HG03571 (cell line): Measurements from ENCODE around the gene PLD5.
A peak's percentile ranks its signal among the peaks of the same experiment; 100 is the strongest.
"Not testable (repeated sequence)": the region's sequence is repeated elsewhere in the genome, so short reads cannot be mapped to it uniquely, and the experiment has no call there.

Experiments
- ATAC-seq: cut with Tn5 transposase; IDR thresholded peaks from one replicate; pipeline ENCODE4 v1.9.1; 2021; ENCODE audit not compliant: unreplicated experiment

PLD5 gene

DNA sequence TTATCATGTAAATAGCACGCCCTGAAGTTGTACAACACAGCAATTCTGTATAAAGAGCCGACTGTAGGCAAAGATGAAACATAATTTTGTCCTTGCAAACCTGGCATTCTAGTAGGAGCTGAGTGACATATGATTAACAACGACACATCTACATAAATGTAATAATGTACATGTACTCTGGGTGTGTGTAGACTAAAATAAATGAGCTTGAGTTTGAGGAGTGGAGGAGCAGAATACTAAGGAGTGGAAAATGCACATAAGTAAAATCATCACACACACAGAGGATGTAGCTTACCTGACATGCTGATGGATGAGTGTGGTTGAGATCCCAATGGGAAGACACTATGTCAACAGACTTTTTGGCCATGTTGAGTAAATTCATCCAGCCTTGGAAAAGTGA is 236.4 kb downstream of the PLD5 start:
- ATAC-seq, result not testable (repeated sequence)

DNA sequence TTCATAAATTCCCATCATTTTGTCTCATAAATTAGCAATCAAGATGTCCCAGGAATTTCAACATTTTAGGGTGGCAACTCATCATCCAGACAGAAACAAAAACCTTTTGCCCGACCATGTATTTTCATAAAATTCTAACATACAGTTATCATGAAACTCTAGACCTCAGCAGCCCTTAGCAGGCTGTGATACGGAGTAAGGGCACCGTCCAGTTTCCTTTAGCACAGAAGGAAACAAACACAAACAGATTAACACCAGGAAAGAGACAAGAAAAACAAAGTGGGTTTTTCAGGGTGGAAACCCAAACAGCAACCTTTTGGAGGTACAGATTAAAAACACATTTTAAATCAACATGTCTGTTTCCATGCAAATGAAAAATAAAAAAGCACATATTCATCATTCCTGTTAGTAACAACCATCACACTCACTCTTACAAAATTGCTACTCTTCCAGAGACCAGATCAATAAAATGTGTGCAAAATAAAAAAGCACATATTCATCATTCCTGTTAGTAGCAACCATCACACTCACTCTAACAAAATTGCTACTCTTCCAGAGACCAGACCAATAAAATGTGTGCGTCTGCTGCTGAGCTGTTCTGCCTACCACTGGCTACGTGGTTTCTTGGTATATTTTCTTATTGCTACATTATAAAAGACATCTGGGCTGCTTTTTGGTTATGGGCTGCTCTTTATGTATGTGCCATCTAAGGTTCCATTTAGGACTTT is 241.6 kb downstream of the PLD5 start:
- ATAC-seq, result not testable (repeated sequence)

DNA sequence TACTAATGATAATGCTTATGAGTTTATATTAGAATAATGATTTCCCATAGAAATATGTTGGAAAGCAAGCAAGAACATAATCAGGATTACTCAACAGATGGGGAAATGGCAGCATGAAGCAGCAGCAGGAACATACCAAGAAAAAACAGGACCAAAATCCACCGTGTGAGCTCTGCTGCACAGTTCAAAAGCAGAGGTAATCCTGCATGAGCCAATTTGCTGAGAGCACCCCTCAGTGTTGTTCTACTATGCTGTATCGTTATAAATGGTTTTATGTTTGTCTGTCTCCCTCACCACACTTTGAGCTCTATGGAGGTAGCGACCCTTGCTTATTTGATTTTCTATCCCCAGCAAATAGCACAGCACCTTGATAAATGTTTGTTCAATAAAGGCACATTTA is 246.1 kb downstream of the PLD5 start:
- ATAC-seq, result not testable (repeated sequence)

- not testable (repeated sequence) for ATAC-seq
These were observed 247.7 kb downstream of the PLD5 start for GRCh38 chr1:242276769-242277168.

GRCh38 chr1:242267004-242267403 is 257.5 kb downstream of the PLD5 start:
- not testable (repeated sequence) for ATAC-seq

DNA sequence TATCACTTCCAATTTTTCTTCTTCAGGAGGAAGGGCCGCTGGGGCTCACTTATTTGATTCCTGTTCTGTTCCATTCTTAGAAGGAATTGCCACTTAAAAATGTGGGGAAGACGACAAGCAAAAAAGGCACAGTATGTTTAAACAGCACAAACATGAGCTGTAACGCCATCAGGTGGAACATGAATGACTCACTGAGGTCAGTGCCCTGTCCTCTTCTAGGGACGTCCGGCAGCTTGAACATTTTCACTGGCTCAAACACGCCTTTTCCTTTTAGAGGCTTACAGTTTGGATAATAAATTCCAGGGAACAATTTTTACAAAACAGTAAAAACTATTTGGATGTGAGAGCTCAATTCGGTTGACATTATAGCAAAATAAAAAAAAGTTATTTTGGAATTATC is 260.1 kb downstream of the PLD5 start:
- ATAC-seq, result not testable (repeated sequence)

DNA sequence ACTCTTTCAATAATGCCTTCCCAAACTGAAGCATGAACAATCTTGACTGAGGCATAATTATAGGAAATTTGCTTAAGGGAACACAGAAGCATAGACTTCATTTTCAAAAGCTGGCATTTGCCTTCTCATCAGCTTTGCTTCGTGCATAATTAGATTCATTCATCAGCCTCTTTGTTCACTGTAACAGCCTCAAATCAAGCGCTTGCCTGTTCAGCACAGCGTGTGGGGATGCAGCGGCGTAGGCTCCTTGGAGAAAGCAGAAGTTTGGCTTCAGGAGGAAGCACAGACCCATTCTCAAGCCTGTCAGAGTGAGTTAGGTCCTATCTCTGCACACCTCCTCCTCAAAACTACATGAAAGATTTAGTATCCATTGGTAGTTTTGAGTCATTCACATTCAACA is 279.2 kb downstream of the PLD5 start:
- ATAC-seq, result no peak

DNA sequence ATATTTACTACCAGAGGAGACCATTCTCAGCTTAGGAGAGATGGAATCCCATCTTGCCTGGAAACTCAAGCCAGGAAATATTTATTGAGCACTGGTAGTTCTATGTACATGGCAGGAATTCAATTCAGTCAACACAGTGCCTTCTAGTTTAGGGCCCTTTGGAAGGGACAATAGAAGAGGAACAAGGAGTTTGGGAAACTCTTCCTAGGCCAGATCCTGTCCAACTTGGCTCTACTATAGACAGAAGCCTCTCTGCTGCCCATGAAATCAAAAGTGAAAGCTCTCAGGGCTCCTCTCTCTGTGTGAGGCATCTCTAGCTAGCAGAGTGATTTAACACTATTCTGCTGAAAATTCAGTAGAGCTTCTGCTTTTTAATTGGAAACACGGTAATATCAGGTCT is 281.0 kb downstream of the PLD5 start:
- peak; percentile 96 for ATAC-seq

GRCh38 chr1:242242983-242243382 is 281.5 kb downstream of the PLD5 start:
- ATAC-seq, result peak; percentile 14

DNA sequence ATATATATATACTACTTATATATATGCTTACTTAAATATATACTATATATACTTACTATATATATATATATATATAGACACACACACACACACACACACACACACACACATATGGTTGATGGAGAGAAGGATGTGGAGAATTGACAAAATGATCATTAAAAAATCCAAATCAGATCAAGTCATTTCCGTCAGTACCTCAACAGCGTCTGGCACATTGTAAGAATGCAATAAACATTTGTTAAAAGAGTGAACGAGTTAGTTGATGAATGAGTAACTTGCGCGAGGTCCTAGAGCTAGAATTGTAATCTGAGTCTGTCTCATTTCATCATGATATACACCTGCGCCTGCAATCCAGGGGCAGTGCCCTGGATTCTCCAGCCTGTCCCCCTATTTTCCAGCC is 282.6 kb downstream of the PLD5 start:
- no peak for ATAC-seq

DNA sequence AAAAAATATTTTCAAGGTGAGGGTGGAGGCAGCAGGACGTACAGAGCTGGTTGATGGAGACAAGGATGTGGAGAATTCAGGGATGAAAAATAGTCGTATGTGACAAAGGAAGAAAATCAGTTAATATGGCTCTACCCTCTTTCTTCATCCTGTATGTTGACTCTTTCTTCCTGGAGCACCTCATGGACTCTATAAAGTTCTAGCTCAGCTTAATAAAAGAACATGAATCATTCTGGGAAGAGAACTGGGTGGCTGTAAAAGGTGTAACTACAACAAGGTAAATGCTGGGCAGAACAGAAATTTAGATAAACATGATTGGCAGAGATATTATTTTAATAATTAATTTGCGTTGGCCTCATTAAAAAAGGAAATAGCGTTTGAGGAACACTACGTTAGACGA is 283.8 kb downstream of the PLD5 start:
- ATAC-seq, result no peak

GRCh38 chr1:242240077-242240476 is 284.4 kb downstream of the PLD5 start:
- ATAC-seq, result no peak

DNA sequence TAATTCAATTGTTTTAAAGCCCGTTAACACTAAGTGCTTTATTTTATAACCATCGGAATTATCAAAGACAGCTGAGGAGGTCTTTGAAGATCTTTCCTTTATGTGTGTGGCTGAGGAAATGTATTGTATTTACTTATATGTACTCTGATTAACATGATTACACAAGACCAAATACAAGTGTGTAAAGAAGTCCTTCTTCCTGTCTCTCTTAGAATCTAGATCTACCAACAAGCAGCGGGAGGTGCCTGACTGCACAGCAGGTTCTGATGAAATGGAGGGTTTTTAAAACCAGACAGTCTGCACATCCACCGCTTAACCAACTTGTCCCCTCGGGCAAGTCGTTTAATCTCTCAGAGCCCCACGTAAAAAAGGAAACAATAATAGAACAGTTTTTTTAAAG is 285.1 kb downstream of the PLD5 start:
- no peak for ATAC-seq

DNA sequence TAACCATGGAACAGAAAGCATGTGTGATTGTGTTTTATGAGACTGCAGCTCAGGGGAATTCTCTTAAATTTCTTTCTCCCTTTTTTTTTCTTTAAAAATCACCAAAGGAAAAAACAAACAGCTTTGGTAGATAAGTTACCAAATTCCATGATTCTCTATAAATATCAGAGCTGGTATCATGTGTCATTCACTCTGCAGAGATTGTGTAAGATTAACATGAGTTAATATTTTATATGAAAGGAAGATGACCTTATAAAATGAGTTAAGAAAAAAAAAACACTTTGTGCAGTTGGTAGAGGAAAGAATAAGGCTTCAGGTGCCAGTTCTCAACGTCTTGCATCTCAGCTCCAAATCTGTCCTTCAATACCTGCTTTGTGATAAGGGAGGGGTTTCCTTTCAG is 287.4 kb downstream of the PLD5 start:
- ATAC-seq, result no peak

GRCh38 chr1:242228991-242229390 is 295.5 kb downstream of the PLD5 start:
- ATAC-seq, result no peak

DNA sequence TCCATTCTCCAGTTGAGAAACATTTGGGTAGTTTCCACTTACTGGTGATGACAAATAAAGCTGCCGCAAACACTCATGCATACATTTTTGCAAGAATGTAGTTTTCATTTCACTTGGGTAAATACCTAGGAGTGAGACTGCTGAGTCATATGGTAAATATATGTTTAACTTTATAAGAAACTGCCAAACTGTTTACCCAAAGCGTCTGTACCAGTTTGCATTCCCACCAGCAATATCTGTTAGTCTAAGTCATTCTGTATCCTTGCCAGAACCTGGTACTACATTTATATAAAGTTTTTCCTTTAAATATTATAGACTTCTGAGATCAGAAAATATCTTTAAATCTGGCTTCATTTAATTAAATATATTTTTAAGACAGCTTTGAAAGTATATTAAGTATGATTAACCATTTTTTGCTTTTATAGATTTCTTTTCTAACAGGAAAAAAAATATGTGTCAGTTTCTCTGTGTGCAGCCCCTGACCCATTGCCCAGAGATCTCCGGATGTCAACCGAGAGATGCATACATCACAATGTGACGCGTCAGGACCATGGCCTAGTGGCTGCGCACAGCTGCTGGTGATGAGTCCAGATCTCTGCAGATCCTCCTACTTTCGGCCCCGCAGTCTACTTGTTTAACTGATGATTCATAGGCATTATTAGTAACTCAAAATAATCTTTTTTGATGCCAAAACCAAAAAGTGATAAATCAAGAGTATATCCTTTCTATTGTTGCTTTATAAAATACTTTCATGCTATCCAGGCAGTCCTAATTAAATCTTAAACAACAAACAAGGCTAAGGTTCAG is 298.5 kb downstream of the PLD5 start:
- peak; percentile 88 for ATAC-seq

DNA sequence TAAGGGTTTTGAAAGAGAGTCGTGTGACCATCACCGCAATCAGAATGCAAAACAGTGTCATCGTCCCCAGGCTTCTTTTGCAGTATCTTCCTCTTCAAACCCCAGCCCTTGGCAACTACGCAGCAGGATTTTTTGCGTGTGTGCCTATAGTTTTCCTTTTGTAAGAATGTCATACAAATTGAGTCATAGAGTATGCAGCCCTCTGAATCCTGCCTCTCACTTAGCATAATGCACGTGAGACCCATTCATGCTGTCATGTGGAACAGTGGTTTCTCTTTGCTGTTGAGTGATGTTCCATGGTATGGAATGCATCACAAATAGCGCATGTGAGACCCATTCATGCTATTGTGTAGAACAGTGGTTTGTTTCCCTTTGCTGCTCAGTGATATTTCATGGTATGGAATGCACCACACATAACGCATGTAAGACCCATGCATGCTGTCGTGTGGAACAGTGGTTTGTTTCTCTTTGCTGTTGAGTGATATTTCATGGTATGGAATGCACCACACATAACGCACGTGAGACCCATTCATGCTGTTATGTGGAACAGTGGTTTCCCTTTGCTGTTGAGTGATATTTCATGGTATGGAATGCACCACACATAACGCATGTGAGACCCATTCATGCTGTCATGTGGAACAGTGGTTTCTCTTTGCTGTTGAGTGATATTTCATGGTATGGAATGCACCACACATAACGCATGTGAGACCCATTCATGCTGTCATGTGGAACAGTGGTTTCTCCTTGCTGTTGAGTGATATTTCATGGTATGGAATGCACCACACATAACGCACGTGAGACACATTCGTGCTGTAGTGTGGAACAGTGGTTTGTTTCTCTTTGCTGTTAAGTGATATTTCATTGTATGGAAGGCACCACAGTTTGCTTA is 299.4 kb downstream of the PLD5 start:
- not testable (repeated sequence) for ATAC-seq

DNA sequence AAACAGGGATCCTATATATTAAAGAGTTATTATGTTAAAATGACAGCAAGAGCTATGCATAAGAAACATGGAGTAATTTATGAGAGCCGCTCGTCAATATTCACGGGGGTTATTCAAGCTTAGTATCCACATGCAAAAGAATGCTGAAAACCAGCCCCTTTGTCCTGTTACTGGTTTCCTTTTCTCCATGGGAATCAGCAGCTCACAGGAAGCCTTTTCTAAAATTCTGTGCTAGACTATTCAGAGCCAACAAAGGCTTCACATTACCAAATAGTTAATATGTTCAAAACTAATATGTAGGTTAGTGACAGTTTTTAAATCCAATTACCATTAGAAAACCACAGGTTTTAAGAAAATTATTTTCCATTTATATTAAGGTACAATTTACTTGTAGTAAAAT is 300.0 kb downstream of the PLD5 start:
- no peak for ATAC-seq

DNA sequence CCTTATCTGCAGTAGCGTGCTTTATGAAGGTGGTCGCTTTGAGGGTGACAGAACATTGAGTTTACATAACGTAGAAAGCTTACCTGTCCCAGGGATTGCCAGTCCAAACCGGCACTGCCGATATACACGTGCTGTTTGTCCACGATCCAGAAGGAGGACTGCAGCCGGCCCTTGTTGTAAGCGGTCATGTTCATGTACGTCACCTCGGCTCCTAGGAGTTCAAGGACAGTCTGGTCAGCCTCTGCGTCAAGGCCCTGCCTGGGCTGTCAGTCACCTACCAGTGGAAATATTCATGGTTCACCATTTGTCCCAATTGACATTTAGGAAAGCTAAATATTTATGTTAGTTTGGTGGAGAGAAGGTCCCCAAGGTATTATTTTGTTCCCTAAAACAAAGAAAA is 304.6 kb downstream of the PLD5 start:
- ATAC-seq, result no peak

GRCh38 chr1:242219298-242219901 is 305.1 kb downstream of the PLD5 start:
- ATAC-seq, result no peak

DNA sequence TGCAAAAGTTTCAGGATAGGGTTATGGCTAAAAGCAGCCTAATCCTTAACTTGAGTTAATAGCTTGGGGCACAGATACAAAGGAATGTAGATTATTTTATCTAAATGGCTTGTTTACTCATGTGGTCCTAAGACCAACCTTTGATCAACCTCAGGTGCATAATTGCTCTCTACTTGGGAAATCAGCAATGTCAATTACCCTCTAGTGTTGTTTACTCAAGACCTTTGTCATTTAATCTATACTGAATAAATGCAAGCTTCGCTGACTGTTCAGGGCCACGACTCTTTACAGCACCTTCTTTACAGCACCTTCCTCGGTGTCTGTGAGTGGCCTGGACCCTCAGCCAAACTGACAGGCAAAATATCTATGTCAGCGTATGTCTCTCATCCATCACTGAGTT is 308.1 kb downstream of the PLD5 start:
- no peak for ATAC-seq
